Measurements from ENCODE around the gene SMOC2. TPM values are rescaled to one million over a fixed set of nuclear protein-coding genes. Genes with fewer than 3 reads are reported as not detected.

Gene SMOC2
- total RNA-seq, 3 donors from 2014 or later = 14.4 to 67.2 (median 63.6) TPM

GRCh38 chr6:168620578-168620977 lies 179.6 kb downstream of the SMOC2 start:
- Histone ChIP-seq H3K27me3 (no peaks in the 10 kb centered on the region), H3K9me3 (no peaks in the 10 kb centered on the region), H3K4me1 (no peaks in the 10 kb centered on the region), H3K4me3 (no peak overlapping the region), H3K36me3 (no peaks in the 10 kb centered on the region), H3K27ac (no peak overlapping the region)
- intact Hi-C loops (cut with DNase I; ENCODE audit: low total_unique reads) = no loop called here
- no peak for TF ChIP-seq CTCF (IDR thresholded peaks at IDR 0.05)
- no peak for TF ChIP-seq POLR2A (IDR thresholded peaks at IDR 0.05)
- TF ChIP-seq POLR2AphosphoS5 (IDR thresholded peaks at IDR 0.05) = no peak
- no peak for DNase-seq (ENCODE audit: low spot score in 2 of 2)

GRCh38 chr6:168623736-168624135 lies 182.8 kb downstream of the SMOC2 start:
- Histone ChIP-seq H3K4me1 (no peaks in the 10 kb centered on the region), H3K4me3 (no peak overlapping the region), H3K27me3 (no peaks in the 10 kb centered on the region), H3K36me3 (no peaks in the 10 kb centered on the region), H3K9me3 (no peaks in the 10 kb centered on the region), H3K27ac (no peak overlapping the region)
- intact Hi-C loops (cut with DNase I; ENCODE audit: low total_unique reads) = no loop called here
- no peak for TF ChIP-seq POLR2AphosphoS5 (IDR thresholded peaks at IDR 0.05)
- TF ChIP-seq CTCF (IDR thresholded peaks at IDR 0.05) = no peak
- no peak for TF ChIP-seq POLR2A (IDR thresholded peaks at IDR 0.05)
- no peak for DNase-seq (ENCODE audit: low spot score in 2 of 2)

GRCh38 chr6:168624540-168624939 lies 183.6 kb downstream of the SMOC2 start:
- intact Hi-C loops (cut with DNase I; ENCODE audit: low total_unique reads) = no loop called here
- H3K4me1 ChIP-seq = no peaks in the 10 kb centered on the region
- H3K9me3 ChIP-seq = no peaks in the 10 kb centered on the region
- H3K27me3 ChIP-seq = no peaks in the 10 kb centered on the region
- no peak for DNase-seq (ENCODE audit: low spot score in 2 of 2)
- no peak overlapping the region for H3K4me3 ChIP-seq
- TF ChIP-seq POLR2AphosphoS5 (IDR thresholded peaks at IDR 0.05) = no peak
- no peak for TF ChIP-seq POLR2A (IDR thresholded peaks at IDR 0.05)
- no peak for TF ChIP-seq CTCF (IDR thresholded peaks at IDR 0.05)
- H3K36me3 ChIP-seq = no peaks in the 10 kb centered on the region
- no peak overlapping the region for H3K27ac ChIP-seq

GRCh38 chr6:168624948-168625347 lies 184.0 kb downstream of the SMOC2 start:
- Histone ChIP-seq H3K4me1 (no peaks in the 10 kb centered on the region), H3K27ac (no peak overlapping the region), H3K4me3 (no peak overlapping the region), H3K36me3 (no peaks in the 10 kb centered on the region), H3K27me3 (no peaks in the 10 kb centered on the region), H3K9me3 (no peaks in the 10 kb centered on the region)
- intact Hi-C loops (cut with DNase I; ENCODE audit: low total_unique reads) = no loop called here
- DNase-seq (ENCODE audit: low spot score in 2 of 2) = no peak
- TF ChIP-seq CTCF (IDR thresholded peaks at IDR 0.05) (no peak), POLR2AphosphoS5 (IDR thresholded peaks at IDR 0.05) (no peak), POLR2A (IDR thresholded peaks at IDR 0.05) (no peak)

GRCh38 chr6:168625602-168626001 lies 184.6 kb downstream of the SMOC2 start:
- H3K9me3 ChIP-seq = no peaks in the 10 kb centered on the region
- no peak for DNase-seq (ENCODE audit: low spot score in 2 of 2)
- H3K27me3 ChIP-seq = no peaks in the 10 kb centered on the region
- no peak overlapping the region for H3K4me3 ChIP-seq
- H3K27ac ChIP-seq = no peak overlapping the region
- TF ChIP-seq CTCF (IDR thresholded peaks at IDR 0.05) (no peak), POLR2AphosphoS5 (IDR thresholded peaks at IDR 0.05) (no peak), POLR2A (IDR thresholded peaks at IDR 0.05) (no peak)
- H3K4me1 ChIP-seq = no peaks in the 10 kb centered on the region
- intact Hi-C loops (cut with DNase I; ENCODE audit: low total_unique reads) = no loop called here
- no peaks in the 10 kb centered on the region for H3K36me3 ChIP-seq

Data from breast epithelium (tissue), 4 donors.